ENCODE results near the gene KY. TPM values are rescaled to one million over a fixed set of nuclear protein-coding genes. Genes with fewer than 3 reads are reported as not detected.

Gene KY
- total and polyA plus RNA-seq, 2 of the 8 experiments (the other 6 are each of a cell fraction or from before 2014, with no cell fraction given), result not detected

GRCh38 chr3:134694946-134695543 lies 44.2 kb upstream of the KY start (continued):
- TF ChIP-seq JUND (IDR thresholded peaks at IDR 0.05; ENCODE audit: low read length), result no peak

Measured in H1 (cell line).